A204.1 (cell line): Measurements from ENCODE around the gene POMZP3.
"Not testable (repeated sequence)": the region's sequence is repeated elsewhere in the genome, so short reads cannot be mapped to it uniquely, and the experiment has no call there.

ENCODE experiments used
- FAIRE-seq: peaks from 2 replicates; lab custom pipeline; 2012; peaks lifted over from hg19 to GRCh38; lab: Jason Lieb, UNC

The POMZP3 gene

DNA sequence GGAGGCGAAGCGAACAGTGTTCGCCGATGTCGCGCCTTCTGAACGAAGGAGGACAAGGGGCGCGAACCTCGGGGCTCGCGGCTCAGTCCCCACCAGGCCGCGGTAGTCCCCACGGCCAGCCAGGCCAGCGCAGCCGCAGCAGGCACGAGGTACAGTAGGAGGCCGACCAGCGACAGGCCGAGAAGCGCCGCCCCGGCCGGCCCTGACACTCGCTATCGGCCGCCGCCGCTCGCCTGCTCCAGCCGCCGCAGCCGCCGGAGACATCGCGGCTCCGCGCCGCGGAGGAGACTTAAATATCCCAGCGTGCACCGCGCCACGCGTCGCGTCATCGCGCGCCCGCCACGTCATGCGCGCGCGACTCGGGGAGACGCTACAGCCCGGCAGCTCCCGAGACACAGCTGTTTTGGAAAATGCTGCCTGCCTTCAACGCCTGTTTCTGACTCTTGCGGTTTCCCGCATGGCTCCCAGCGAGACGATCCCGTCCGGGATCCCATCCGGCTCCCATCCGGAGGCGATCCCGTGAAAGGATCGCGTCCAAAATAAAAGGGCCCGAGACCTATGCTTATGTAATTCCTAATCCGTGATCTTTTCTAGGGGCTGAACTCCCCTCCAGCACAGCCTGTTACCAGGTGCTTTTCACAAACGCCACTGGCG is at the start of gene POMZP3:
POMZP3 (minus strand) TSS at position 291 of the 654 bp plus-strand sequence. CDS start 1,215 bp downstream, outside the sequence.
- FAIRE-seq, result not testable (repeated sequence)

DNA sequence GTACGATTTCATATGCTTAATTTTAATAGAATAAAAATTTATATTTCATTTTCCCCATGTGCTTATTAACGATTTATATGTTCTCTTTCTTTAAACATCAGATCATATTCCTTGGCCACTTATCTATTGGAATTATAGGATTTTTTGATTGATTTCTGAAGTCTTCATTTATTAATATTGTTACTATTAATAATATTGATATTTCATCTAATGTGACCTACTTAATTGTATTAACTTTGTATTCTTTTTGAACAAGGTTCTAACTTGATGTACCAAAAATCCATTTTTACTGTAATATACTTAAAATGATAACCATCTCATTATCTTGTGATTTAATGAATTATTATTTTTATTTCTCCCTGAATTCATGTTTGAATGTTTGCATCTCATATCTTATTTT is 48.7 kb upstream of the POMZP3 start:
- FAIRE-seq, result not testable (repeated sequence)

DNA sequence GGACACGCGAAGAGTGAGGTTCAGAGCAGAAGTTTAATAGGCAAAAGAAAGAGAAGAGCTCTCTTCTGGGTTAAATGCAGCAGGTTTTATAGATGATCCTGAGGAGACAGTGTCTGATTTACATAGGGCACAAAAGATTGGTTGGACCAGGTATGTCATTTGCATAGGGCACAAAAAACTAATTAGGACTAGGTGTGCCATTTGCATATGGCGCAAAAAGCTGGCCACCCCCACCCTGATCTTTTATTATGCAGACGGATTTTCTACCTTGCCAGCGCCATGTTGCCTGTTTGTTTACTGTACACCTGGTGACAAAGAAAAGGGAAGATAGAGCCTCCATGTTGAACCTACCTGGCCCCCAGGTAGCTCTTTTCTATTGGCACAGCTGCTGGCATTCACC is 46.3 kb upstream of the POMZP3 start:
- not testable (repeated sequence) for FAIRE-seq

DNA sequence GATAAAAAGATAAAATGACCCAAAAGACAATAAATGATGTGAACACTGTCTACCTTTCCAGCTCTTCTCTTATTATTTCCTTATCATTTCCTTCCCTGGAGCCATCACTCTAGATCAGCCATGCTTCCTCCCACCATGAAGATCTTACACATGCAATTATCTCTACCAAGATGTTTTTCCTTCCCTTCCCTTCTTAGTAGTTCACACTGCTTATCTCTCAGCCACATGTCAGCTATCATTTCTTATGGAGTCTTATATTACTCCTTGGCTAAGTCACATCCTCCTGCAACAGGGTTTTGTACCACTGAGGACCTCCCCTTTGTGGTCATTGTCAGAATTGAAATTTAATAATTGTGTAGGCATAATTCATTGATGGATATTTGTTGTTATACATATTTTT is 32.1 kb upstream of the POMZP3 start:
- not testable (repeated sequence) for FAIRE-seq

DNA sequence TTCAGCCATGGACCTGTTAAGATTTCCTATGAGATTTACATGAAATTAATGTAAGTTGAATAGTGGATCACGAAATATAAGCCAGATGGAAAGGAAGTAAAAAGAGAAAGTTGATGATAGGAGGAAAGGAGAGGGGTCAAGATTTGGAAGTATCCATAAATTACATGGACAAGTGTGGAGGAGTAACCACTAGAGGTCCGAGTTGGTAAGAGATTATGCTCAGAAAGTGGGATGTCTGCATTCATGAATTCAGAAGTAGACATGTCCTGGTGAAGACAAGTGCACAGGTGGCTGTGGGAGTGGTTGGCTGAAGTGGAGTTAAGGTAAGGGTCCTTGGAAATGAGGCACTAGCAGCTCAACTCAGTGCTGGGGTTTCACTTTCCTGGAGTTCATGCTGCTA is 29.3 kb upstream of the POMZP3 start:
- FAIRE-seq, result not testable (repeated sequence)

DNA sequence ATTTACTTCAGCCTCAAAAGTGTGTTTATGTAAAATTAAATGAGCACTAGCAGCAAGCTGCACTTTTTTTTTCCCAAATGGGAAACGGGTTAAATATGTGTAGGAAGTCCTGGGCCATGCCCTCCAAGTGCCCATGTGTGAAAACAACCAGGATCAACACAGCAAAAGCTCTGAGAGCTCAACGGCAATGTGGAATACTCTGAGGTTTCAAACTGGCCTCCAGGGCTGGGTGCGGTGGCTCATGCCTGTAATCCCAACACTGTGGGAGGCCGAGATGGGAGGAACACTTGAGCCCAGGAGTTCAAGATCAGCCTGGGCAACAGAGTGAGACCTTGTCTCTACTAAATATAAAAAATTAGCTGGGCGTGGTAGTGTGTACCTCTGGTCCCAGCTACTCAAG is 15.5 kb upstream of the POMZP3 start:
- not testable (repeated sequence) for FAIRE-seq

DNA sequence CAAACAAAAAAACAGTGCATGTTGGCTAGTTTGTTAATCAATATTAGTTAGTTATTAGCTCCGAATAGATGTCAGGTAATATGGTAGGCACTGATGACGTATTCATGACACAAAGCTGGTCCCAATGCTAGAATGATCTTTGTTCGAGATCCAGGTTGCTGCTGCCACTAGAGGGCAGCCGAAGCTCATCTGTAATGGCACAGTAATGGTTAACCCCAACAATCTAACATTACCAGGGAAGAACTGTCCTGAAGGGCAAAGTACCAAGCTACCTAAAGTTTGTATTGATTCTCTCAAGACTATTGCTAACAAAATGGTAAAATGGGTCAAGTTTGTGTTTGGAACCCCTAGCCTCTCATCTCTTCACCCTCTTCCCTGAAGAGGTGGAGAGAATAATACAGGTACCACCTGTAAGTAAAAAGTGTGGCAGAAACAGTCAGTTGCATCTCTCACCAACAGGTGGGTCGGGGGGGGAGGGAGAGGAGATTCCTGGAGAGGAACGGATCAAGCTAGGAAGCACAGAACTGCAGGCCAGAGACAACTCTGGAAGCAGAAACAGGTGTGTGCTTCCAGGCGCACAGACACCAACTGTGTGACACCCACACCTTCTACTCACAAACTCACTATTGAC is 10.1 kb upstream of the POMZP3 start:
- peak; percentile 27 for FAIRE-seq

DNA sequence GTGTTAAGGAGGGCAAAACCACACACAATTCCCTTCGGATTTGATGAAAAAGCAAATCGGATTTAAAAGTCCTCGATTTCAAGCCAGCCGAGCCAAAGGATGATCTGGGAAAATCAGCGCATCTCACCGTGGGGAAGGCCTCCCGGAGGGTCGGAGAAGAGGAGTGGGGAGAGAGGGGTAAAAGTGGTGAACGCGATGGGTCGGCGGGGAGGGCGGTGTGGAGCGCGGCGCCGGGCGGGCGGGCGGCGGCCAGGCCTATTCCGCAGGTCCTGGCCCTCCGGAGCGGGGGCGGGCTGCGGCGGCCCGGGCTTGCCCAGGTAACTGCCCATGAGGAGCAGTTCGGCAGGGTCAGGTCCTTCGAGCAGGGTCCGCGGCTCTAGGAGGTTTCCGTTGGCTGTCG is 498 bp downstream of the POMZP3 start:
- FAIRE-seq, result not testable (repeated sequence)

DNA sequence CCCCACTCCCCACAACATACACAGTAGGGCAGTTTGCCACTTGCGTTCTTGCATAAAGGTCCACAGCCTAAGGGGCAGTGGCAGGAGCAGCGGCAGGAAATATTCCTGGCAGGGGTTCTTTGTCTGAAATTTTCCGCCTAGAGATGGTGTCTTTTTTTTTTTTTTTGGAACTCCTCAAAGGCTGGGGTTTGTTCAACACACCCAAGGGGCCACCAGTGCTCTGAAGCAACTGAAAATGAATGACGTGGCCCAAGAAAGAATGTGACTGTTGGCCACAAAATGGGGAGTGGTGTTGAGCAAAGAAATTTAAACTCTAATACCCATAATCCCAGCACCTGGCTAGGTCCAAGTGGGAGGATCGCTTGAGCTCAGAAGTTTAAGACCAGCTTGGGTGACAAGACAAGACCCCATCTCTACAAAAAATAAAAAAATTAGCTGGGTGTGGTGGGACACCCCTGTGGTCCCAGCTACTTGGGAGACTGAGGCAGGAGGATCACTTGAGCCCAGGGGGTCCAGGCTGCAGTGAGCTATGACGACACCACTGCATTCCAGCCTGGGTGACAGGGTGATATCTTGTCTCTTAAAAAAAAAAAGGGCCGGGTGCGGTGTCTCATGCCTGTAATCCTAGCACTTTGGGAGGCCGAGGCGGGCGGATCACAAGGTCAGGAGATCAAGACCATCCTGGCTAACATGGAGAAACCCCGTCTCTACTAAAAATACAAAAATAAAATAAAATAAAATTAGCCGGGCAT is 7.5 kb downstream of the POMZP3 start:
- FAIRE-seq, result not testable (repeated sequence)

DNA sequence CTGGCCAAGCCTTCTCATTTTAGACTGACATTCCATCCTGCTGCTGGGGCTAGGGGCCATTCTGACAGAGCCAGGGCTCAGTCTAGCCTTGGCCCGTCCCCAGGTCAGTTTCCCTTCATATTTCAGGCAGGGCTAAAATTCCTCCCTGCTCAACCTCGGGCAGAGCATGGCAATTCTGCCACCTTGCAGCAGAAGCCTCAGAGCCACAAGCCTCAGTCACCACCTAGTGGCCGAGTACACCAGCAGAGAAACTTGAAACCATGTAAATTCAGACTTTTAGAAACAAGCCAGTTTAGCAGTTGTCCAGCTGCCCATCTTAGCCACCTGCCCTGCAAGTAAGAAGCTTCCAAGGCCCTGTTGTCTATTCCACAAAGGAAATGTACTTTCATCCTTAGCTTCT is 13.3 kb downstream of the POMZP3 start:
- not testable (repeated sequence) for FAIRE-seq

DNA sequence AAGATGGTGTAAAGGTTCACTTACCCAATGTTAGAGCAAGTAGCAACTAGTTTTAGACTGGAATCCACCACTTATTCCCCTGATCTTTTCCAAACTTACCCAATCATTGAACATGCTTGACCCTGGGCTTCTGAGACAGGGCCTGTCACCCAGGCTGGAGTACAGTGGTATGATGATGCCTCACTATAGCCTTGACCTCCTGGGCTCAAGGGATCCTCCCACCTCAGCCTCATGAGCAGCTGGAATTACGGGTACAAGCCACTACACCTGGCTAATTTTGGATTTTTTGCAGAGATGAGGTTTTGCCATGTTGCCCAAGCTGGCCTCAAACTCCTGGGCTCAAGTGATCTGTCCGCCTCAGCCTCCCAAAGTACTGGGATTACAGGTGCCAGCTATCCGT is 14.8 kb downstream of the POMZP3 start:
- not testable (repeated sequence) for FAIRE-seq

DNA sequence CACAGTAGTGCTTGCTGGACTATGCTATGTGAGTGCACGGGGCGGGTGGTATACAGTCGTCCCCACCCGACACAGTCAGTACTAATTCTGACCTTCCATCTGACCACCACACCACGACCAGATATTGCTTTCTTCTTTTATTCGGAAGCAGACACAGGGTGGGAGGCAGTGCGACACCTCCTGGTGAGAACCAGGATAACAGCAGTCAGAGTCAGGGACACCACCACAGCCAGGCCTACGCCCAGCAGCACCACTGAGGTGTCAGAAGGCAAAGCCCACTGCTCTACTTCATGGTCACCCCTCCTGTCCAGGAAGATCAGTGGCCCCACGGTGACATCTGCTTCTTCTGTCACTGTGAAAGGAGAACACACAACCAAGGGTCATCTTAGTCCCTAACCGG is 17.2 kb downstream of the POMZP3 start:
- not testable (repeated sequence) for FAIRE-seq

DNA sequence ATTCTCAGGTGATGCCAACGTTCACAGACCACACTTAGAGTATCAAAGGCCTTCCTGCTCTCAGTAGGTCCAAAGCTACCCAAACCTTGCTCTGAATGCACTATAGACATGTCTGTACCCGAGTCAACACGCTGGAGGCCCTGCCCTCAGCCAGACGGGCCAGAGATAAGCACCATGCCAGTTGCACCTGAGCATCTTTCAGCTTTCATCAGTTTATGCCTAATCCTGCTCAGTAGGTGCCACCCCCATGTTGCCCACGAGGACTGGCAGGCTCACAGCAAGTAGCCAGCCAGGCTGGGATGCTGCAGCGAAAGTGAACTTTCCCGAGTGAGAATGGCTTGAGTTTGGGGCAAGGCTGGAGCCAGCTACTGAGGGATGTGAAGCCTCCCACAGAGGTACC is 18.6 kb downstream of the POMZP3 start:
- not testable (repeated sequence) for FAIRE-seq

DNA sequence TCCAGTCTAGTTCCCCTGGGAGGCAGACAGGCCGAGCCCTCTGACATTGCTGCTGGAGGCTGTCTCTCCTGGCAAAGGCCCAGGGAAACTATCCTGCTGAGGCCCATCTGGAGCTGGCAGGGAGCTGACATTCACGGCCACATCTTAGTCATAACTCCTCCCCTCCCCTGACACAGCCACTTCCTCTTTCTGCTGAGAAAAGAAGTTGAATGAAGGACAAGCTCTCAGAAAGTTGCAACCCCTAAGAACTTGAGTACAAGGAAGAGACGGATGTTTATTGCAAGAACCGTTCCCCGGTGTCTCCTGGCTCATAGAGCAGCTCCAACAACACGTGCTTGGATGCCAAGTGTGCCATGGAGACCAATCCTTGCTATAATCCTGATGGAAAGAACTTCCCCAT is 21.1 kb downstream of the POMZP3 start:
- FAIRE-seq, result not testable (repeated sequence)

DNA sequence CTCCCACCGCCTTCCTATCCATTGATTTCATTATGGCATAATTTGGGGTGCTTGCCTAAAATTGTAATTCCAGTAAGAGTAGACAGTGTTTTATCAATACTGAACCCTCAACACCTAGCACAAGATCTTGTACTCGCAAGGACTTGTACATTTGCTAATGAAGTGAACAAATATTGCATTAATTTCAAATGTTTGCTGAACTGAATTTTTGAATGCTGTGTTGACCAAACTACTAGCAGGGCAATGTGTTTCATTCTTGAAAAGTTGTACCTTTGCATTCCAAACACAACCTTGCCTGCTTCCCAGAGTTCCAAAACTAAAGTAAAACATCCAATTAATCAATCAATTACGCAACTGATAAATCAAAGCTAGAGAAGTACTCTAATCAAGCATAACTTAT is 26.4 kb downstream of the POMZP3 start:
- not testable (repeated sequence) for FAIRE-seq

DNA sequence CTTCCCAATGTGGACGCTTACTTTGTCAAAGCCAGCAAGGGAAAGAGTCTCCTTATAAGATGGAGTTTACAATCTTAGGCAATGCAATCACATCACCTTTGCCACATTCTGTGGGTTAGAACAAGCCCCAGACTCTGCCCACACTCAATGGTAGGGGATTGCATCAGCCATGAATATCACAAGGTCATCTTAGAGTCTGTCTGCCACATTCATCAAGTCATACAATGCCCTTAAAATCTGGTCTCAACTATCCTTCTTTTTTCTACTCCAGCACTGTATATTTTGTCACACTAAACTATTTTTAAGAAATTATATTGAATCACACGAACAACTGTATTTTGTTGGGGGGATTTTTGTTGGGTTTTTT is 27.0 kb downstream of the POMZP3 start:
- FAIRE-seq, result not testable (repeated sequence)

DNA sequence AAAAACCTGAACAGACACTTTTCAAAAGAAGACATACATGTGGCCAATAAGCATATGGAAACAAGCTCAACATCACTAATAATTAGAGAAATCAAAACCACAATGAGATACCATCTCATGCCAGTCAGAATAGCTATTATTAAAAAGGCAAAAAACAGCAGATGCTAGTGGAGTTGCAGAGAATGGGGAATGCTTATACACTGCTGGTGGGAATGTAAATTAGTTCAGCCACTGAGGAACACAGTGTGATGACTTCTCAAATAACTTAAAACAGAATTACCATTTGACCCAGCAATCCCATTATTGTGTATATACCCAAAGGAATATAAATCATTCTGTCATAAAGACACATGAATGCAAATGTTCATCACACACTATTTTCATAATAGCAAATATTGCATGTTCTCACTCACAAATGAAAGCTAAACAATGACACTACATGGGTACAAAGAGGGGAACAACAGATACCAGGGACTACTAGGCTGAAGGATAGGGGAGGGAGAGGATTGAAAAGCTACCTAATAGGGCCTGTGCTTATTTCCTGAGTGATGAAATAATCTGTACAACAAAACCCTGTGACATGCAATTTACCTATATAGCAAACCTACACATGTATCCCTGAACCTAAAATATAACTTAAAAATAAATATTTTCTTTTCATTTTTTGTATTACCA is 28.4 kb downstream of the POMZP3 start:
- not testable (repeated sequence) for FAIRE-seq

DNA sequence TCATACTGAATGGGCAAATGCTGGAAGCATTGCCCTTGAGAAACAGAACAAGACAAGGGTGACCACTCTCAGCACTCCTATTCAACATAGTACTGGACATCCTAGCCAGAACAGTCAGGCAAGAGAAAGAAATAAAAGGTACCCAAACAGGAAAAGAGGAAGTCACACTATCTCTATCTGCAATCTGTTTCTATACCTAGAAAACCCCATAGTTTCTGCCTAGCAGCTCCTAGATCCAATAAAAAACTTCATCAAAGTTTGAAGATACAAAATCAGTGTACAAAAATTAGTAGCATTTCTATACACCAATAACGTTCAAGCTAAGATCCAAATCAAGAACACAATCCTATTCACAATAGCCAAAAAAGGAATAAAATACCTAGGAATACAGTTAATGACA is 29.8 kb downstream of the POMZP3 start:
- not testable (repeated sequence) for FAIRE-seq

DNA sequence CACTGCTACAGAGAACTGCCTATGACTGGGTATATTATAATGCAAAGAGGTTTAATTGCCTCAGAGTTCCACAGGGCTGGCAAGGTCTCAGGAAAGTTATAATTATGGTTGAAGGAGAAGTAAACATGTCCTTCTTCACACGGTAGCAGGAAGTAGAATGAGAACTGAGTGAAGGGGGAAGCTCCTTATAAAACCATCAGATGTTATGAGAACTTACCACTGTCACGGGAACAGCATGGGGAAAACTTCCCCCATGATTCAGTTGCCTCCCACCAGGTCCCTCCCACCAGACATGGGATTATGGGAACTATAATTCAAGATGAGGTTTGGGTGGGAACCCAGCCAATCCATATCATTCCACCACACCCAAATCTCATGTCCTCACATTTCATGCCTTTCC is 34.4 kb downstream of the POMZP3 start:
- not testable (repeated sequence) for FAIRE-seq

DNA sequence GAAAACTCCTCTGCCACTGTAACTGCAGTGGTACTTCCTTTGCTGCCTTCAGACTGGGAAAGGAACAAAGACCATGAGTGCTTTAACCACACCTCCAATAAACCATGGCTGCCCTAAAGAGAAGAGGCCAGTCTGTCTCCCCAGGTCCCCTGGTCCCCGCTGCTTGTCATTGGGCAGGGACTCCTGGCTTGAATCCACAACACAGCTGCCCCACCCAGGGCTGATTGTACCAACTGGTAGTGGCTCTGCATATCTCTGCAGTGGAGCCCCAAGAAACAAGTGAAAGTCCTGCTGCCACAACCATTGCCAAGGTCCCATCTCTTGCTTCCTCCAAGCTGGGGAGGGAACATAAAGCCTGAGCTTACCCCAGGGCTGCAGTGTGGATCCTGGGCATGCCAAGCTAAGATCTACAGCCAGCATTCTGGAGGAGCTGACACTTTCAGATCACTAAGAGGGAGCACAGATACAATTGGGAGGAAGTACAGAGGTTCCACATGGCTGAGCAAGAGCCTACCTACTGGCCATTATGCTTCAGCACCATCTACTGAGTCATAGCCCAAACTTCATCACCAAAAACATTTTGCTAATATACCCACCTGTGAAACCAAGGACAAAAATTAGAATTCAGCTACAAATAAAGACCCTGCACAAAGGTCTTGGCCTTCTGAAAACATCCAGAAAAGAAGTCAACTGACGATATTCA is 35.3 kb downstream of the POMZP3 start:
- not testable (repeated sequence) for FAIRE-seq

DNA sequence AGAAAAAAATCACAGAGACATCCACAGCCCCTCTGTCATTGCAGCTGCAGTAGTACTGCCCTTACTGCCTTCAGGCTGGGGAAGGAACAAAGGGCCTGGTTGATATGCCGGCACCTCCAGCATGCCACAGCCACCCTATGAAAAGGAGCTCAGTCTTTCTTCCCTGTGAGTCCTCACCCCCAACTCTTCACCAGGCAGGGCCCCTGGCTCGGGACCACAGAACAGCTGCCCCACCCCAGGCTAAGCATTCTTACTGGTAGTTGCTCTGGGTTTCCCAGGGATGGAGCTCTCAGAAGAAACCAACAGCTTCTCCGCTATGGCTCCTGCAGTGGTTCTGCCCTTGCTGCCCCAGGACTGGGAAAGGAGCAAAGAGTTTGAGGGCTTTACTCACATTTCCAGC is 36.0 kb downstream of the POMZP3 start:
- not testable (repeated sequence) for FAIRE-seq

DNA sequence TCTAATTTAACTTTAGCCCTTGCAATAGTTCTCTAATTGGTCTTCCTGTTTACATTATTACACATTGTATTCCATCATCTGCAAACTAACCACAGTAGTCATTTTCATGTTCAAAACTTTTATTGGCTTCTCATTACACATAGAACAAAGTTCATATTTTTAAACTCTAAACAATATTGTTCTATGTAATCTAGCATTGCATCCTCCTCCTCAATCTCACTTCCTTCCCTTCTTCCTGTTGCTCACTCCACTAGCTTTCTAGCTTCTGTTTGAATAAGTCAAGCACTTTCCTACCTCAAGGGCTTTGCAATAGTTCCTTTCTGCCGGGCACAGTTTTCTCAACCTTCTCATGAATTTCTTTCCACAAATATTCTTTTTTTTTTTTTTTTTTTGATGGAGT is 38.5 kb downstream of the POMZP3 start:
- FAIRE-seq, result not testable (repeated sequence)
